IPS DF 4.7 (cell line): Measurements from ENCODE around the gene OPCML.

ENCODE experiments used
- DNase-seq: peaks from one replicate; pipeline ENCODE4 v3.0.0-alpha.2; 2013; ENCODE audit warnings: low spot score; ENCODE audit errors: extremely low read depth

Gene OPCML

DNA sequence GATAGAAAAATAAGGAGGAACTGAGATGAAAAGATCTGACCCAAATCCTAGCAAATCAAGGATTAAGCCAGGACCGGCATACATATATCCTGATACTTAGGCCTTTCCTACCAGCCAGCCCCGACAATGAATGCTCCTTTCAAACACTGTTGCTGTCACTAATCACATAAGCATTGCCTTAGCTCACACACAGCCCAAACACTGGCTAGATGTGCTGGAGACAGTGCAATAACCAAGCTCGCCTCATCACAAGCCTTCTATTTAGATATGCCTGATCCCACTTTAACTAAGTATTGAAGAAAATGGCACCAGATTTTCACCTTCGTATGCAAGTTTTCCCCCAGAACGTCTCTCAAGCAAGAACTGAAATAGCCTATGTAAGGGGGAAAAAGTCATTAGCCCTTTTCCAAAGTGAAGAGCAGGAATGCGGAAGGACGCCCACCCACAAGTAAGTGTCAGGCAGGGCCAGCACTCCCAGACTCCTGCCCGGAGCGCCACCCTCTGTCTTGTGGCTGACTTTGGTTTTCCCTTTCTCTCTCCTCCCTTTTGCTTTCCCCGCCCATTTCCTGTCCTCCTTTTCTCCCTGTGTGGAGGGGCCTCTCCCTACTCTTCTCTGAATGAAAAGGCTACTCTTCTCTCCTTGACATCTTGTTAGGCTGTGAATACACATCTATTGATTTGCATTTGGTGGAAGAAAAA lies 8.9 kb upstream of the OPCML start:
- DNase-seq = no peak

GRCh38 chr11:133536198-133536597 lies 3.9 kb upstream of the OPCML start:
- no peak for DNase-seq

DNA sequence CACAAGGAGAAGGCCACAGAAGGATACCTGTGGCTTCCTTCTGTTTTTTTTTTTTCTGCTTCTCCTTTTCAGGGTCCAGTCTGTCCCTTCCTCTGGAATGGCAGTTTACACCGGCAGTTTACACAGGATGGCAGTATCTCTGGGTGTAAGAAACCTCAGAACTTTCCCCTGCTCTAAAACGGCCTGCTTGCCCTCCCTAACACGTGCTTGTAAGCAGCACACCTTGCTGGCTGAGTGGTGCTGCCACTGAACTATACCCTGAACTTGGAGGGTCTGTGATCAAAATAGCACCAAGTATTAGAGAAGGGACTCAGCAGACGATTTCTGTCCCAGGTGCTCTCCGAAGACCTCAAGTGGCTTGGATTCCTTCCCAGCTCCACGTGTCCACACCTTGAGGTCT lies 904 bp upstream of the OPCML start:
- DNase-seq = no peak

DNA sequence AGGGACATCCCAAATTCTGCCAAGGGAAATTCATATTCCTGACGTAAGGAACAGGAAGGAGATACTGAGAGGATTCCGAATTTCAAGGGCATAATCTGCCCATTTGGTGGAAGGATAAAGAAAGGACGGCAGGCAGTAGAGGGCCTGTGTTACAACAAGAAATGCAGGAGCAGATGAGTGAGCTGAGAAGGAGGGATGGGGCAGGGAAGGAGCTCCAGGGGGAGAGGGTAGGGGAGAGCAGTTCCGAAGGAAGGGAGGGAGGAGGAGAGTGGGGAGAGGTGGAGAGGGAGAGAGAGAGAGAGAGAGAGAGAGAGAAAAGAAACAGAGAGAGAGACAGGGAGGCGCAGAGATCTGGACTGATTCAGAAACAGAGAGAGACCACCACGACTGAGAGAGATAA lies 843 bp downstream of the OPCML start:
- no peak for DNase-seq

DNA sequence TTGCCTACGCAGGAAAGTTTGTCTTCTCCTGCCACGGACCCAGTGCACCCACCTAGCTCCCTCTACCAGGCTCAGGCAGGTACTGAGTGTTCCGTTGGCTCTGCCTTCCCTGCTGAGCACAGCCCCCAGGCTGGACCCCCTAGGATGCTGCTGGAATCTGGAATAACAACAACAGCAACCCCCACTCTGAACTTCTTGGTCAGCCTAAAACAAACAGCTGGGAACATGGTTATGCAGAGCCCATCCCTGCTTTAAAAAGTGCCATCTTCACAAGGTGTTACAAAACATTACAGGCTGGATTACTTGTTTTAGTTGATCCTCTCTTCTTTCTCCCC lies 1.8 kb downstream of the OPCML start:
- DNase-seq = no peak

GRCh38 chr11:133529807-133530500 lies 2.3 kb downstream of the OPCML start:
- no peak for DNase-seq

GRCh38 chr11:133526790-133527189 lies 5.5 kb downstream of the OPCML start:
- no peak for DNase-seq

DNA sequence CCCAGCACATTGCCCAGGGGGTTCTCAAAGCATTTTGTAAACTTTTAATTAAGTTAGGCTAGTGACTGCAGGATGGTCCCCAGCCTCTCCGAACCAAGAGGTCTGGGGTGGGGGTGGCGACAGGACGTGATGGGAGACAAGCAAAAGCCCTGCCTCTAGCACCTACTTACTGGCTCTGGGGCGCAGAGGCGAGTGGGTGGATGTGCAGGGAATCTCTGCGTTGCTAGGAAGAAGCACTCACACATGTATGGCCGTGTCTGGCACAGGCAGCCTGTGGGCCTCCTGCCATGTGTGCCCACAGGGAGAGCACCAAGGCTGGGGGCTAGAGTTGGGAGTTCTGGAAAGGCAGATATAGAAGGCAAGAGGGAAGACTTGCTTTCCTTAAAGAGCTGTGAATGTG lies 6.3 kb downstream of the OPCML start:
- no peak for DNase-seq

- no peak for DNase-seq
These were observed 7.8 kb downstream of the OPCML start for GRCh38 chr11:133524488-133524887.

- DNase-seq = no peak
These were observed 10.0 kb downstream of the OPCML start for GRCh38 chr11:133522344-133522743.

DNA sequence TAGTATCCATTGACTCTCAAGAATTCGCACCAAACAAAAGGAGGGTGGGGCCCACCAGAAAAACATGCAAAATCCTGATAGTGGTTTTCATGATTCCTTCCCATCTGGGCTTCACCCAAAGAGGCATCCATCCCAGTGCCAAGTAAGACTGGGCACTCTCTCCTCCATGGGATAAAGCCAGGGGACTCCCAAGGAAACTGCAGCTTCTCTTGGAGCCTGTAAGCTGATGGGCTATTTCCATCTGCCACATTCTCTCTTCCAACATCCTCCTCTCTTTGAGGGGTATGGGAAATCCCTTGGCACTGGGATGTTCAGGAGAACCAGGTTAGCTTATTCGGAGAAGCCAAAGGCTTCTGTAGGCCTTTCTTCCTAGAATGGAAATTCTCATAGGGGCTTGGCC lies 10.8 kb downstream of the OPCML start:
- DNase-seq = no peak

- no peak for DNase-seq
These were observed 11.6 kb downstream of the OPCML start for GRCh38 chr11:133520707-133521106.

GRCh38 chr11:133519560-133519959 lies 12.7 kb downstream of the OPCML start:
- DNase-seq = no peak

GRCh38 chr11:133518702-133519264 lies 13.5 kb downstream of the OPCML start:
- no peak for DNase-seq

DNA sequence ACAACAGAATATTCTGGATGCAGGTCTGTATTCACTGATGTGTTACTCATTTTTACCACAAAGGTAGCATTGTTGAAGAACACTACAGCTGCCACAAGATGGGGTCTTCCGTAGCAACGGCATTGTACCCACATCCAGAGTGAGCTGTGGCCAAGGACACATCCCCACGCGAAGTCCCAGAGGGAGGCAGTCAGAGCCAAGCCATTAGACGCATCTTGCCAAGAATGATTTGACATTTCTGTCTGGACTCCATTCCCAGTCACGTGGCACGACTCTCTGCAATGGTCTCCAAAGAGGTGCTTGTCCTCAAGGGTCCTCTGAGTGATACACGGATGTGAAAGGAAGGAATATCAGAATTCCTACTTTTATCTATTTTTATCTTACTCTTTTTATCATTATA lies 15.5 kb downstream of the OPCML start:
- DNase-seq = no peak

- no peak for DNase-seq
These were observed 17.2 kb downstream of the OPCML start for GRCh38 chr11:133515107-133515506.

- DNase-seq = no peak
These were observed 22.2 kb downstream of the OPCML start for GRCh38 chr11:133509924-133510697.

DNA sequence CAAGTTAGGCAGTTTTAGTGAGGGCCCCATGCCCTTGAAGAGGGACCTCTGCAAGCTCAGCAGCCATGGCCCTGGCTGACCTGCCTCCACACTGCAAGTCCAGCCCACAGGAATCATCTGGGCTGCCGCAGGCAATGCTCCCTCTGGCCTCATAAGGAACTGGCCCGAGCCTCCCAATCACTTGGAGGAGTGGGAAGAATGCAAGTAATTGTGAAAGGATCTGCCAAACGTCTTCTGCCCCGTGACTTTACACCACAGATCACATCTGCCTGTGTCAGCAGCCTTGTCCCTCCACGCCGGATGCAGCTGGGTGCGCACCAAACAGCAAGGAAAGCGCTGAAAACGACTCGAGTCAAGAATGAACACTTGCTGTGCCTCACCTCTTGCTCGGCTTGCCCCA lies 23.8 kb downstream of the OPCML start:
- no peak for DNase-seq

GRCh38 chr11:133507185-133507584 lies 25.1 kb downstream of the OPCML start:
- no peak for DNase-seq

- DNase-seq = no peak
These were observed 25.7 kb downstream of the OPCML start for GRCh38 chr11:133506551-133507094.

- no peak for DNase-seq
These were observed 26.3 kb downstream of the OPCML start for GRCh38 chr11:133506023-133506422.

- DNase-seq = no peak
These were observed 27.4 kb downstream of the OPCML start for GRCh38 chr11:133504906-133505305.
